Body of pancreas (tissue), 4 donors: Measurements from ENCODE around the gene SLC35G6. TPM values are rescaled to one million over a fixed set of nuclear protein-coding genes. Genes with fewer than 3 reads are reported as not detected.
A peak's percentile ranks its signal among the peaks of the same experiment; 100 is the strongest.

ENCODE experiments used
- ATAC-seq: fragments of 150-250 bp; one replicate; pipeline ENCODE4 v1.9.1; 2016
- DNase-seq, 4 donors: peaks; one replicate each; pipeline ENCODE4 v3.0.0-alpha.2; 2019
- H3K27ac ChIP-seq, 4 donors: fragments of 200-600 bp; sonication (generic); 1 replicate in 3 of 4; 2 replicates in 1 of 4; pipeline versions ENCODE4 v1.5.1 to v1.6.1; 2016 to 2019; ENCODE audit warnings: mild to moderate bottlenecking in 1 of 4, mixed read lengths in 1 of 4, moderate library complexity in 1 of 4
- H3K27me3 ChIP-seq, 2 donors: fragments of 200-600 bp; sonication (generic); one replicate each; pipeline ENCODE4 v1.6.0; 2016; ENCODE audit warnings: mild to moderate bottlenecking in 1 of 2
- H3K36me3 ChIP-seq, 2 donors: fragments of 200-600 bp; sonication (generic); replicated peaks in 1 of 2; 2 replicates each; pipeline ENCODE4 v1.5.1; 2016; ENCODE audit warnings: low read depth in 2 of 2; ENCODE audit not compliant: insufficient read depth in 1 of 2
- H3K4me1 ChIP-seq: fragments of 200-600 bp; sonication (generic); one replicate; pipeline ENCODE4 v1.6.0; 2016
- H3K4me3 ChIP-seq, 2 donors: fragments of 200-600 bp; sonication (generic); 1 replicate in 1 of 2; 2 replicates in 1 of 2; pipeline ENCODE4 v1.5.1; 2016 to 2019
- H3K9me3 ChIP-seq, 3 donors: fragments of 200-600 bp; sonication (generic); 1 replicate in 2 of 3; 2 replicates in 1 of 3; pipeline ENCODE4 v1.5.1; 2016
- CTCF ChIP-seq, 7 experiments: fragments of 450-650 bp in 4 of 7; fragments of 200-600 bp in 3 of 7; sonication (generic) in 3 of 7; IDR thresholded peaks; one replicate each; pipeline ENCODE4 v1.5.1; 2016 to 2019; ENCODE audit warnings: antibody characterized with exemption in 7 of 7
- POLR2A ChIP-seq, 3 donors: fragments of 450-650 bp; IDR thresholded peaks; one replicate each; pipeline ENCODE4 v1.6.1; 2016; ENCODE audit warnings: antibody characterized with exemption in 3 of 3, mild to moderate bottlenecking in 2 of 3
- WGBS, 2 donors: methylation state at CpG; one replicate each; pipeline ENCODE4 v1.1.5; 2017; 5-methylcytosine and 5-hydroxymethylcytosine counted together
- intact Hi-C: fragments of 100-400 bp; cut with DNase I; formaldehyde crosslinking; loops from one replicate; pipeline ENCODE4 v1.15.1; 2023
- total RNA-seq, 2 donors: library from RNA; depleted of rRNA; stranded (reverse); fragments of >200 nt; gene quantifications; one replicate each; pipeline ENCODE4 v1.1.0, GENCODE V29; 2016

The SLC35G6 gene
- total RNA-seq, 2 donors from 2014 or later = not detected

- intact Hi-C loops = no loop called here
- WGBS, 2 donors = 0 to 1% methylated on average over 36 to 38 of the region's 38 CpGs
- TF ChIP-seq POLR2A (IDR thresholded peaks at IDR 0.05) = peak in 1 of 3 donors; percentile 10
- TF ChIP-seq CTCF (IDR thresholded peaks at IDR 0.05) = no peak
- H3K4me1 ChIP-seq = peaks cover 44% of the 10 kb centered on the region
- ATAC-seq (peak; percentile 72), DNase-seq (peak; percentile 93 to 97 (median 96))
- H3K27ac ChIP-seq = peak overlapping the region; percentile 97 to 100 (median 99)
- peak overlapping the region; percentile 26 to 42 for H3K4me3 ChIP-seq
- H3K27me3 ChIP-seq = no peaks in the 10 kb centered on the region
- H3K9me3 ChIP-seq = no peaks in the 10 kb centered on the region
- H3K36me3 ChIP-seq = no peaks in the 10 kb centered on the region
These were observed 2.2 kb downstream of the SLC35G6 start for GRCh38 chr17:7483255-7484066.

- intact Hi-C loops = no loop called here
These were observed 3.0 kb downstream of the SLC35G6 start, which contains the start of gene POLR2A for GRCh38 chr17:7484067-7484918. Gene POLR2A, plus strand, starts transcription at chr17:7484366.

GRCh38 chr17:7484919-7485377, 3.7 kb downstream of the SLC35G6 start:
- intact Hi-C loops = loop anchor here (5.0 kb wide), 1 partner anchor 43 kb away; no protein-coding TSS in a partner anchor
- Histone ChIP-seq H3K36me3 (no peaks in the 10 kb centered on the region), H3K9me3 (no peaks in the 10 kb centered on the region), H3K27ac (peak overlapping the region in 3 of 4 donors; percentile 97 to 100 (median 98)), H3K27me3 (no peaks in the 10 kb centered on the region), H3K4me1 (peaks cover 51% of the 10 kb centered on the region), H3K4me3 (peak overlapping the region; percentile 11 to 28)
- WGBS, 2 donors = 0% methylated on average over 12 to 19 of the region's 19 CpGs
- peak in 2 of 7 experiments; percentile 19 to 29 for TF ChIP-seq CTCF (IDR thresholded peaks at IDR 0.05)
- TF ChIP-seq POLR2A (IDR thresholded peaks at IDR 0.05) = no peak
- no peak for DNase-seq
- no peak for ATAC-seq

More at GRCh38 chr17:7484067-7484918, 3.0 kb downstream of the SLC35G6 start, which contains the start of gene POLR2A:
- H3K27ac ChIP-seq = peak within 1 kb of the TSS; percentile 97 to 100 (median 99)
- ATAC-seq (peak; percentile 83), DNase-seq (peak; percentile 98 to 99 (median 98))
- H3K36me3 ChIP-seq = no peaks in the 10 kb centered on the region
- H3K4me1 ChIP-seq = peaks cover 51% of the 10 kb centered on the region
- WGBS, 2 donors = 0 to 1% methylated on average over 43 to 62 of the region's 64 CpGs
- H3K27me3 ChIP-seq = no peaks in the 10 kb centered on the region
- TF ChIP-seq POLR2A (IDR thresholded peaks at IDR 0.05) (peak; percentile 100), CTCF (IDR thresholded peaks at IDR 0.05) (peak in 2 of 7 experiments; percentile 33 to 47)
- H3K9me3 ChIP-seq = no peaks in the 10 kb centered on the region
- peak within 1 kb of the TSS; percentile 28 to 42 for H3K4me3 ChIP-seq

GRCh38 chr17:7486181-7486580, 4.9 kb downstream of the SLC35G6 start:
- TF ChIP-seq CTCF (IDR thresholded peaks at IDR 0.05) (no peak), POLR2A (IDR thresholded peaks at IDR 0.05) (no peak)
- Histone ChIP-seq H3K27me3 (no peaks in the 10 kb centered on the region), H3K9me3 (no peaks in the 10 kb centered on the region), H3K4me1 (peaks cover 57% of the 10 kb centered on the region), H3K36me3 (no peaks in the 10 kb centered on the region), H3K27ac (peak overlapping the region in 2 of 4 donors; percentile 14 to 100), H3K4me3 (no peak overlapping the region)
- no peak for DNase-seq
- 42 to 43% methylated on average over 3 of the region's 3 CpGs for WGBS, 2 donors
- no peak for ATAC-seq
- intact Hi-C loops = loop anchor here (5.0 kb wide), 1 partner anchor 44 kb away; no protein-coding TSS in a partner anchor
